Stimulated activated CD4-positive, alpha-beta T cell treated with anti-CD3 and anti-CD28 coated beads, TNF-alpha, amount 100 ng/mL, for 24 hours (primary cell): ENCODE data around the gene CFAP100.

ENCODE experiments used
- DNase-seq, 3 experiments: peaks; one replicate each; pipeline ENCODE4 v3.0.0-alpha.2; 2020; ENCODE audit warnings: low read depth in 3 of 3

The CFAP100 gene

GRCh38 chr3:126440709-126440995 lies 45.9 kb downstream of the CFAP100 start:
- no peak for DNase-seq

DNA sequence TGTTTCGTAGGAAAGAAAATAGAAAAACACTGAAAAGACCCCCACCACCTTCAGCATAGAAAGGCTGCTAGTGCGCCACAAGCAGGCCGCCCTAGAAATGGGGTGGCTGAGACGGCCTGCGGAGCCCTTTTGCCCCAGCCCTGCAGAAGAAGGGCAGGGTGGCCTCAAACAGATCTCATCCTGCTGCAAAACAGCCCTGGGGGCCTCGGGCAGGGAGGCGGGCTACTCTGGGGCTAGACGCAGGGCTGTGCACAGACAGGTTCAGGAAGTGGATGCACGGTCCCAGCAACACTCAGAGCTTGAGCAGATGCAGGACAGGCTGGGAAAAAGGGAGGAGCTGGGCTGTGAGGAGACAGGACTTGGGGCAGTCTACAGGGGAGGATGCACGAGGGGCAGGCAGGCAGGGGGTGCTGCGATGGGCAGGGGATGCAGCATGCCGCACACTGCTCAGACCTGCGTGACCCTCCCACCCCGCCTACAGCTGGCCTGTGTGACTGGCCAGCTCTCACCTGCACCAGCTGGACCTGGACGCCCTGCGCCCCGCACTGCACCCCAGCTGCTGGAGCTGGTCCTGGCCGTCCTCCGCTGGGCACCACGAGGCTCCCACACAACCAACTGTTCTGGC lies 46.7 kb downstream of the CFAP100 start:
- DNase-seq, result no peak

- no peak for DNase-seq
These were observed 47.6 kb downstream of the CFAP100 start for GRCh38 chr3:126442094-126442855.

- no peak for DNase-seq
These were observed 48.1 kb downstream of the CFAP100 start for GRCh38 chr3:126442856-126443242.

GRCh38 chr3:126445506-126445905 lies 50.8 kb downstream of the CFAP100 start:
- DNase-seq, result no peak

DNA sequence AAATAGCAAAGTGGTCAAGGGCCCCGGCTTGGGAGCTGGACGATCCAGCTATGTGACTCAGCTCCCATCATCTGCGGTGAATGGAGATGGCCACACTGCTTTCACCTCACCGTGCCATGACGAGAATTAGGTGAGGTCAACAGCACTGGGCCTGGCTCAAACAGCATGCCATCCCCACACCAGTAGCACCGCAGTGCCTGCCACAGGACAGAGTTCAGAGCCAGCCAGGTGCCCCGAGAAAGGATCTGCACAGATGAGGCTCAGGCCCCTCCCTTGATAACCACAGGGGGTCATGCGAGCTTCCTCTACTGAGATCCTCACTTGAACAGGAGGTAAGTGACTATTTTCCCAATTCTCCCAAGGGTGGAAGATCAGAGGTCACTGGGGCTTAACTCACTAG lies 51.6 kb downstream of the CFAP100 start:
- DNase-seq, result no peak

DNA sequence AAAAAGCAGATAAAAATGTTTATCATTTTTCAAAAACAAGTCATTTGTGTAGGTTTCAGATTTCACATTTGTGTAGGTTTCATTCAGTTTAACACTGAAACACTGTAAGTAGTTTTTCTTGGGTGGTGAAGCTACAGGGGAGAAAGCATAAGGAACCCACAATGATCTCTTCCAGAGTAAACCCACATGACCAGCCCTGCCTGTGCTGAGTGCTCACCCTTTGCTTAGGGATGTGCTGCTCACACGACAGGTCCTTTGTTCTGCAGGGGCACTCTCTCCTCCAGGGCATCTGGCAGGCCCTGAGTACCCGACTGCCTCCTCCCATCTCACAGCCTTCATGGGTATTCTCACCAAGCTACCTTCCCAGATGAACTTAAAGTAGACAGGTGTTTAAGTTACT lies 52.1 kb downstream of the CFAP100 start:
- no peak for DNase-seq

DNA sequence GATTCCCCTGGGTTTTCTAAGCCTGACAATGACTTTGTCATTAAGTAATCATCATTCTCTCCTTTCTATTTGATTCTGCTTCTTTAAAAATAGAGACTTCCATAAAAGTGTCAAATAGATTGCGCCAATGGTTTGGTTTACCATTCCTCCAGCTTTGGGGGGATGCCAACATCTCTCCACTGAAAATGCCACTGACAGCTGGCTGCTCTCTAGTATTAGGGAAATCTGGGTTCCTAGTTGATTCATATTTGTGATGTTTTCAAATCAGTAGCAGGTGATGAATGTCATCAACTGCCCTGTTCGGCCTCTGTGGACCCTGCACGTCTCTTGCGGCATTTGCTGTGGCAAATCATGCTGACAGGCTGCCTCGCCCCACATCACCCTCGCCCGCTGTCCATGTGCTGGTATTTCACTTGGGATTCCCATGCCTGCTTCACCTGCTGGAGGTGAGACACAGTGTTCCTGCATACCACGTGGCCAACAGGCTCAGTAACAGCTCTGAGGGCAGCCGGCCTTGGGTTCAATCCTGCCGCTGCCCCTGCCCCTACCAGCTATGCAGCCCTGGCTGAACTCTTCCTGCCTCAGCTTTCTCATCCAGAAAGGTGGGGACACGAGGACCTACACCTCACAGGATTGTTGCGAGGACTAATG lies 52.9 kb downstream of the CFAP100 start:
- no peak for DNase-seq

GRCh38 chr3:126448136-126448892 lies 53.6 kb downstream of the CFAP100 start:
- DNase-seq, result no peak

DNA sequence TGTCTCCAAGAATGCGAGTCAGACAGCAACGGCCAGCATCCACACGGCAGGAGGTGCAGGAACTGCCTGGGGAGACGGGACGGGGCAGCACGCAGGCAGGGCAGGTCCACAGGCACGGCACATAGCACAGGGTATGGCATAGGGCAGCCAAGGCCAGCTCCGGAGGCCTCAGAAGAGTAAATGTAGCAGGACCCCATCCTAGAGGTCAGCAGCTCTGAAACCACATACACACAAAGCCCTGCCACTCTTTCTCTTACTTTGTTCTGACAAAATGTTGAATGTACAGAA lies 54.1 kb downstream of the CFAP100 start:
- no peak for DNase-seq

DNA sequence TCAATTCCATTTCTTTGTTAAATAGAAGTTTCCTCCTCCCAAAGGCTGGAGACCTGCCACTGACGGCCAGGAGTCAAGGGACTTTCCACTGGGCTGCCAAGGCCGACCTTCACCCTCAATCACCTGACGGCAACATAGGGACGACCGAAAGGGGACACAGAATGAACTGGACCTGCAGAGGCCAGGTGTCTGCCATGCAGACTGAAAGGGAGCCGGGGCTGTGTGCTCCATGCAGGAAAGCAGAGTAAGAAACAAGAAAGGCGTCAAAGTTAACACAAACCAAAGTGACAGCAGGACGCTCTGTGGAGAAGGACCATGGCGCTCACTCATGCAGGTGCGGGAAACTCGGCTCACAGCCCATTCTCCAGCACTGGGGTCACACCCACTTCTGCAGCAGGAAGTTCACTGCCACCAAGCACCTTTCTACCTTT lies 54.9 kb downstream of the CFAP100 start:
- no peak for DNase-seq

- DNase-seq, result no peak
These were observed 55.5 kb downstream of the CFAP100 start for GRCh38 chr3:126450219-126450618.

DNA sequence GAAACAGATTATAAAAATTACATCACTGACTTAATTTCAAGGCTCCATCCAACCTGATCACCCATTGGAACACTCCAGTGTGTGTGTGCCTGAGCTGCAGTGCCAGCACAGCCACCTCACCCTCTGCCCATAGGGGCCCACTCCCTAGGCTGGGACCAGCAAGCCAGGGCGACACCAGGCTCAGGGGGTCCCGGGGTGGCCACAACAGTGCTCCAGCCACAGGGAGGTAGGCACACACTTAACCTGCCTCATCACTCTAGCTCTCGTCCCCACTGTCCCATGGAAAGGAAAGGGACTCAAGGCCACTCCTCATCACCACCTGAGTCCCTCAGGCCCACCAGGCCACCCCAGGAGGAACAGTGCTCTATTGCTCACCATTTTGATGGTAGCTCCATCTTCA lies 56.0 kb downstream of the CFAP100 start:
- no peak for DNase-seq

GRCh38 chr3:126451511-126451910 lies 56.8 kb downstream of the CFAP100 start:
- DNase-seq, result no peak

DNA sequence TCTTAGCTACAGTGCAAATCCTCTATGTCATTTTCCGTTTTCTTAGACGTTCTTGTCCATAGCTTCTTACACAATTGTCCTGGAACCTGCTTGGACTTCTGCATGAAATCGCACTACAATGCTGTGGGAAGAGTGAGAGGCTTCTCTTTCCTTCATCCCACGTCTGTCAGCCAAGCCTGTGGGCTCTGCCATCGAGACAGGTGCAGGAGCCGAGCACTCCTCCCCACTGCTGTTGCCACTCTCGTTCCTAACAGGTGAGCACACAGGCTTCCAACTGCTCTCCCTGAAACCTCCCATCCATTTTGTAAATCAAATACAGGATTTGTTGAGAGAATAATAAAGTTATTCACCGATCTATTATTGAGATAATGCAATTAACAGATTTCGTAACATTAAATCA lies 57.5 kb downstream of the CFAP100 start:
- no peak for DNase-seq

DNA sequence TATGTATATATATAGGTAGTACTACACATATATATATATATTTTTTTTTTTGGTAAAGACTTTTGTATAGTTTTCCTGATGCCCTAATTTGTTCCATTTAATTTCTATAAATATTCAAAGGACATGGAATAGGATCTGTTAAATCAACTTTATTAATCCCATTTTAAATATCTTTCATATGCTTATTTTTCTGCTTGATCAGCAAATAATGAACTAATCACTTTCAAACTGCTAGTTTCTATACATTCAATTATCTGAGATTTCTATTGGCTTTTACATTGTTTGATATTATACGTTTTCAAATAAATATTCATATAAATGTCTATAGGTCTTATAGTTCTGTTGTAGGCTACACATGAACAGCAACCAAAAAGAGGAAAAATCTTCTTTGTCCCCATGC lies 59.3 kb downstream of the CFAP100 start:
- DNase-seq, result no peak

DNA sequence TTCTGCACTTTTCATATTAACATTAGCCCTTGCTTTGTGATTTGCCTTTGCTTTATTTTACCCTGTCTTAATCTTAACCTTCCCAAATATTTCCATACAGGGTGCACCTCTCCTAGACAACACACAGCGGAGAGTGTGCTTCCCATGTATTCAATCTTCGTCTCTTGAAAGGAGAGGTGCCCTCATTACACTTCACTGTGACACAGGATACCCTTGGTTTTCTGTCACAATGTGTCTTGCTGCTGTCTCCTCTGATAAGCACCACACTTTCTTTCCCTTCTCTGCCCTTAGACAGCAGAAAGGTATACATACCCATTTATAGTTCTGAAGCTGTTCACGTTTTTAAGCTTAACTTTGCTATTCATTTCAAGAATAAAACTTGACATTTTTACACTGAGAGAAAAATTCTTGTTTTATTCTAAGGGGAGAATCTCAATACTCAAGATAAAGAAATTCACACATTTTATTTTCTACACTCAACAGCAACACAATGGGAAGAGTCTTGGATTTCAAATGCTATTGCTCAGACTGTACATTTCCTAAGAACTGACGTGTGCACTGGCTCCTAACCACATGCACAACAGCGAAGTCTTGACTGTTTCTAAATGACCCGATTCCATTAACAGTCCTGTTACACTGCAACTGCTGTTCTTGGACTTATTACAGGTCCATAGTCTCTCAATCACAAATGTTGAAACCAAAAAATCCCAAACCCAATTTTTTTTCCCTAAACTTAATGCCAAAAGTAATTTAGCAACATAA lies 59.9 kb downstream of the CFAP100 start:
- DNase-seq, result no peak

- no peak for DNase-seq
These were observed 61.5 kb downstream of the CFAP100 start for GRCh38 chr3:126456211-126456610.

DNA sequence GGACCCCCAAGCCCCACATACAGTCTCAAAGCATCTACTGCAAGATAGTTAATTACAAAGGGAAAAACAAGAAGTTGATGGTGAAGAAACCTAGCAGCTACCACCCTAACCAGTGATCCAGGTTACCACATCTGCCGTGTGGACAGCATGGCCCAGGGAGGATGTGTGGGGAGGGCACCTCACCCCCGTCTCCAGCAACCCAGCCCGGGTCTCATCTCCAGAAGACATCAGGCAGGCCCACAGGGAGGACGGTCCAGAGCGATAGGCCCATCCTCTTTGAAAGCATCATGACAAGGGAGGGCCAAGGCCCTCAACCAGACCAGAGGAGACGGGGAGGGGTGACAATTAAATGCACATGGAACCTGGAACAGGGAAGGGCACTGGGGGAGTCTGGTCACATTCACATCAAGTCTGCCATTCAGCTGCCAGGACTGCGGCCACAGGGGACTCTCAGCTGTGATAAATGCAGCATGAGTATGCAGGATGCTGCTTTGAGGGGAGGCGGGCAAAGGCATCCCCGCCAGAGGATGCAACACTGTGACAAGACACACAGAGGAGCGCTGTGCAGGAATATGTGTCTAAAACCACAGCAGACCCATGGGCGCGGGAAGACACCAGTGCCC lies 62.2 kb downstream of the CFAP100 start:
- DNase-seq, result no peak

- DNase-seq, result no peak
These were observed 64.5 kb downstream of the CFAP100 start for GRCh38 chr3:126459111-126459762.

GRCh38 chr3:126459763-126460127 lies 65.0 kb downstream of the CFAP100 start:
- DNase-seq, result no peak
